ENCODE measurements around the gene LCNL1.

LCNL1 gene

GRCh38 chr9:136982232-136983051 lies at the start of gene LCNL1:
TSS of gene LCNL1 (plus strand) at chr9:136982993. CDS start at chr9:136983587, 594 bp downstream.
- DNase-seq = no peak

GRCh38 chr9:136934277-136934676 lies 48.5 kb upstream of the LCNL1 start:
- no peak for DNase-seq

- no peak for DNase-seq
Measured at GRCh38 chr9:136935651-136936050, 47.1 kb upstream of the LCNL1 start.

GRCh38 chr9:136936645-136937170 lies 46.1 kb upstream of the LCNL1 start:
- DNase-seq = no peak

DNA sequence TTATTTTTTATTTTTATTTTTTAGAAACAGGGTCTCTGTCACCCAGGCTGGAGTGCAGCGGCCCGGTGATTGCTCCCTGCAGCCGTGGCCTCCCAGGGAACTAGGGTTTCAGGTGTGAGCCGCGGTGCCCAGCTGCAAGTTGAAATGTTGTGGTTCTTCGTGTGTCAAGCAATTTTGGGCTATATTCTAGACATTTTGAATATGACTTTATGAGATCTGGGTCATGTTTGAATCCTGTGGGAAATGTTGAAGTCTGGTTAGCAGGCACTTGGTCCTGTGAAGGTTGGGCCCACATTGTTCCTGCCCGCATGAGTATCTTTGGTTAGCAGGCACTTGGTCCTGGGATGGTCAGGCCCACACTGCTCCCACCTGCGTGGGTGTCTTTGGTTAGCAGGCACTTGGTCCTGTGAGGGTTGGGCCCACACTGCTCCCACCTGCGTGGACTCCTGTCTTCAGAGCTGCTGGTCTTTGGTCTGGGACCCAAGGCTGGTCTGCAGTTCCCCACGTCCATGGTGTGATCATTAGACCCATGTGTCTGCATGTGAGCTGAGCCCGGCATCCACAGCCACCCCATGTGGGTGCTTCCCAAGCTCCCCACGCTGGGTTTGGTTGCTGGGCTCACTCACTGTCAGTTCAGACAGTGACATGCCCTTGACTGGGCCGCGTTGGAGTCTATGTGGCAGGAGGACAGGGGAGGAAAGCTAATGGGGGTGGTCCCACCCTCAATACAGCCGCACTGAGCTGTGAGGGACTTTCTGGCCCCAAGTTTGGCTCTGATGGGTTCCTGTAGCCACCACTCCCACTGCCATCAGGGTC lies 45.4 kb upstream of the LCNL1 start:
- no peak for DNase-seq

- no peak for DNase-seq
Measured at GRCh38 chr9:136939431-136939995, 43.3 kb upstream of the LCNL1 start.

DNA sequence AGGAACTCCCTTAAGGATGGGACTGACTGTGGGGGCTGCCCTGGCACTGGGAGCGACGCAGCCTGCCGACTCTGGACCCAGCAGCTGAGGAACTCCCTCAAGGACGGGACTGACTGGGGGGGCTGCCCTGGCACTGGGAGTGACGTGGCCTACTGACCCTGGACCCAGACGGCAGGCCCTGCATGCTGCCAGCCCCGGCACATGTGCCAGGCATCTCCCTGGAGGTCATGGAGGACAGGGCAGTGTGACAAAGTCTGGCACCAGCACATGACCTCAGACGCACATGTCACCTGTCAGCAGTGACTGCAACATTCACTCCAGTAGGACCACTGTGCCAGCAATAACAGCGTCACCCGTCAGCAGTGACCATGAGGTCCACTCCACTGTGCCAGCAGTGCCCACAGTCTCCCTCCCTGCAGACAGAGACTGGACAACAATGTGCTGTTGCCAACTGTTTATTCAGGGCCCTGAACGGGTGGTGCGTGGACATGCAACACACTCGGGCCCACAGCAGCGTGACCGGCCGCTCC lies 42.7 kb upstream of the LCNL1 start:
- no peak for DNase-seq

DNA sequence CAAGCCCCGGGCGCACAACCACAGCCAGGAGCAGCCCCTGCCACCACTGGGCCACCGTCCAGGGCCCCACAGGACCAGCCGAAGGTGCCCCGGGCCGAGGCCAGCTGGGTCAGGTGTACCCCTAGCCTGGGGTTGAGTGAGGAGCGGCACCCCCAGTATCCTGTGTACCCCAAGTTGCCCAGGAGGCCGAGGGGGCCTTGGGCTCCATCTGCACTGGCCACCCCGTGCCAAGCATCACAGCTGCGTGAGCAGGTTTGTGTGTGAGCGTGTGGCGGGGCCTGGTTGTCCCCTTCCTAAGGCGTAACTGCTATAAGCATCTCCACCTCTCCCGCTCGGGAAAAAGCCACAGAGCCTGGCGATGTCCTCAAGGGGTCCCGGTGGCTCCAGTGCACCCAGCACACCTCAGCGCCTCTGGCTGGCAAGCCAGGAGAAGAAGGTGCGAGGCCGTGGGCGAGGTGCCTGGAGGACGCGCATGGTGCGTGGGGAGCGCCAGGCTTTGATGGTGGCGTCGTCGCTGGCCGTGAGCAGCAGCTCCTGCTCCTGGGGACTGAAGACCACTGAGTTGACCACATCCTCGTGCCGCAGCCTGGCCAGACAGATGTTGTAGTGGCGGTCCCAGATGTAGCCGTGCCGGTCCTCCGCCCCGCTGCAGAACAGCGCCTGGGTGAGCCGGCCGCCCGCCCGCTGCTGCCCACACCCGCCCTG lies 42.1 kb upstream of the LCNL1 start:
- no peak for DNase-seq

- no peak for DNase-seq
Measured at GRCh38 chr9:136941231-136942111, 41.3 kb upstream of the LCNL1 start.

GRCh38 chr9:136942112-136942880 lies 40.5 kb upstream of the LCNL1 start:
- DNase-seq = no peak

DNA sequence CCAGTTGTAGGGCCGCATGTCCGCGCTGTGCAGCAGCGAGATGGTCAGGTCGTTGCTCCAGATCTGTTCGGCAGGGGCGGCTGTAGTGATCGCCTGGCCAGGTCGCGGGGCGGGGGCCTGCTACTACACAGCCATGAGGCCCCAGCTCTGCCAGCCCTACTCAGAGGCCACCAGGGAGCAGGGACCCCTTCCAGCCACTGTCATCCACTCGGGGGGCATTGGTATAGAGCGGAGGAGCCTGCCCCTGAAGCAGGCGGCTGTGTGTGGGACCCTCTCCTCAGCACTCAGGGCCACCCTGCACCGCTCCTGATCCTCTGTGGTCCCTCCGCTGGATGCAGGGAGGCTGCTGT lies 39.9 kb upstream of the LCNL1 start:
- no peak for DNase-seq

GRCh38 chr9:136943291-136944211 lies 39.2 kb upstream of the LCNL1 start:
- DNase-seq = peak; percentile 7 to 9

GRCh38 chr9:136944212-136944518 lies 38.6 kb upstream of the LCNL1 start:
- peak in 1 of 2 experiments; percentile 39 for DNase-seq

DNA sequence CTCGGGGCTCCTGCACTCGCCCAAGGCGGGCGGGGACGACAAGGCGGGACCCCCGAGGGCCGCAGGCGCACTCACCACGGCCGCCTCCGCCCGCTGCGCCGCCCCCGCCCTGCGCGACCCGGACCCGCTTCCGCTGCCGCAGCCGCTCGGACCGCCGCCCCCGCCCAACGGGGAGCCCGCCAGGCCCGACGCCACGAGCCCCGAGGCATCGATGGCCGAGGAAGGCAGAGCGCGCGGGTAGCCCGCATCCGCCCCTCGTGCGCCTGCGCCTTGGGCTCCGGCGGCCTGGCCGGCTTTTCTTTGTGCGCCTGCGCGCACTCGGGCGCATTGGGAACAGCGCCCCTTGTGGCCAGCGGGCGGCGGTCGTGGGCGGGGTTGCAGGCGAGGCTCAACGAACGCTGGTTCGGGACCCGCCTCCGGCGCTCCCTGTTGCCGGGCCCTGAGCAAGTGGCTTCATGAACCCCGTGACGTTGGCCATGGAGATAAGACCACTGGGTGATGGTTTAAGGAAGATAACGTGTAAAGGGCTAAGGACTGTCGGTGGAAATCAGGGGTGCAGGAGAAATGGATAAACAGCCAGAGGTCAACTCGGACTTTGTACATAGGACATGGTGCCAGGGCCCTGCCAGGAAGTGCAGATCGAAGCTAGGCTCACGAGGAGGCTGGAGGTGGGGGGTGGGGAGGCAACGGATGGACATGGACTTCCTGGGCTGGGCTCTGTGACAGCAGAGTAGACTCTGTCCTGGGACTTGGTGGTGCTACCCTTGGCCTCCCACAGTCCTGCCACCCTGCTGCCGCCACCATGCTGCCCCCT lies 38.1 kb upstream of the LCNL1 start, which contains the start of the genes C8G and FBXW5:
C8G (plus strand) TSS at position 725 of the 814 bp plus-strand sequence; CDS start at position 803, 78 bp downstream.
FBXW5 (minus strand) TSS at position 220 of the 814 bp plus-strand sequence. CDS start 655 bp downstream, outside the sequence.
- DNase-seq = peak; percentile 82 to 87

GRCh38 chr9:136945333-136946227 lies 37.2 kb upstream of the LCNL1 start:
- no peak for DNase-seq

- no peak for DNase-seq
Measured at GRCh38 chr9:136946228-136947027, 36.4 kb upstream of the LCNL1 start.

Measured in AML-193 (cell line).